ENCODE measurements around the gene RIBC2.

DNA sequence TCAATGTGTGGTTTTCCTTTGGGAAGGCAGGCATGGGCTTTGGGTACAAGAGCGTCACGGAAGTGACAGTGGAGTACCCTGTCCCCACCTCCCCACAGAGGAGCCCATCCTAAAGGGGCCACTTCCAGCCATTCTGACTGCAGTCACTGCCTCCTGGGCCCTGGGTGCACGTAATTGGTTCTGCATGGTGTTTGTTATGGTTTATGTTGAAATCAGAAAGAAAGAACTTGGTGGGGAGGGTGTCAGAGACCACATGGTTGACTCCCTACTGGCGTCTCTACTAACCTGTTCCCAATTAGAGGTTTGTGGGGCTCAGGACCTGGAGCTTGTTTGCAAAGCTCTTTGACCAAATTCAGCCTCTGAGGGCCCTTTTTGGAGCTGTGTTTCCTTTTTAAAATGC lies 40.8 kb downstream of the RIBC2 start:
- TF ChIP-seq, protein P1, sequence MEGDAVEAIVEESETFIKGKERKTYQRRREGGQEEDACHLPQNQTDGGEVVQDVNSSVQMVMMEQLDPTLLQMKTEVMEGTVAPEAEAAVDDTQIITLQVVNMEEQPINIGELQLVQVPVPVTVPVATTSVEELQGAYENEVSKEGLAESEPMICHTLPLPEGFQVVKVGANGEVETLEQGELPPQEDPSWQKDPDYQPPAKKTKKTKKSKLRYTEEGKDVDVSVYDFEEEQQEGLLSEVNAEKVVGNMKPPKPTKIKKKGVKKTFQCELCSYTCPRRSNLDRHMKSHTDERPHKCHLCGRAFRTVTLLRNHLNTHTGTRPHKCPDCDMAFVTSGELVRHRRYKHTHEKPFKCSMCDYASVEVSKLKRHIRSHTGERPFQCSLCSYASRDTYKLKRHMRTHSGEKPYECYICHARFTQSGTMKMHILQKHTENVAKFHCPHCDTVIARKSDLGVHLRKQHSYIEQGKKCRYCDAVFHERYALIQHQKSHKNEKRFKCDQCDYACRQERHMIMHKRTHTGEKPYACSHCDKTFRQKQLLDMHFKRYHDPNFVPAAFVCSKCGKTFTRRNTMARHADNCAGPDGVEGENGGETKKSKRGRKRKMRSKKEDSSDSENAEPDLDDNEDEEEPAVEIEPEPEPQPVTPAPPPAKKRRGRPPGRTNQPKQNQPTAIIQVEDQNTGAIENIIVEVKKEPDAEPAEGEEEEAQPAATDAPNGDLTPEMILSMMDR (IDR thresholded peaks at IDR 0.05) = no peak
- TF ChIP-seq POLR2A (IDR thresholded peaks at IDR 0.05) = no peak
